H9 (cell line): Measurements from ENCODE around the gene ZCWPW2. TPM values are rescaled to one million over a fixed set of nuclear protein-coding genes. Genes with fewer than 3 reads are reported as not detected.

Source experiments
- DNase-seq: peaks from one replicate; pipeline ENCODE4 v3.0.0-alpha.2; 2017
- H2AFZ ChIP-seq: one replicate; pipeline ENCODE4 v1.6.1; 2013; ENCODE audit warnings: mild to moderate bottlenecking, low read length, control low read depth, moderate library complexity
- H2AK5ac ChIP-seq: 2 replicates; pipeline ENCODE4 v1.6.1; 2013; ENCODE audit warnings: low read length, control low read depth, mixed read lengths; ENCODE audit not compliant: insufficient read length
- H2BK120ac ChIP-seq: one replicate; pipeline ENCODE4 v1.6.1; 2013; ENCODE audit warnings: low read depth, mild to moderate bottlenecking, low read length, control low read depth, inconsistent platforms; ENCODE audit not compliant: poor library complexity, severe bottlenecking
- H2BK12ac ChIP-seq: 2 replicates; pipeline ENCODE4 v1.6.1; 2013; ENCODE audit warnings: low read length, control low read depth, mixed read lengths, low read depth; ENCODE audit not compliant: insufficient read length
- H2BK15ac ChIP-seq: 2 replicates; pipeline ENCODE4 v1.6.1; 2013; ENCODE audit warnings: low read depth, low read length, control low read depth
- H2BK20ac ChIP-seq: one replicate; pipeline ENCODE4 v1.6.1; 2013; ENCODE audit warnings: low read depth, mild to moderate bottlenecking, low read length, control low read depth, inconsistent platforms; ENCODE audit not compliant: poor library complexity, severe bottlenecking
- H2BK5ac ChIP-seq: 2 replicates; pipeline ENCODE4 v1.6.1; 2013; ENCODE audit warnings: low read length, control low read depth, mixed read lengths; ENCODE audit not compliant: insufficient read length
- H3K14ac ChIP-seq: 2 replicates; pipeline ENCODE4 v1.6.1; 2013; ENCODE audit warnings: low read length, control low read depth; ENCODE audit not compliant: insufficient read depth
- H3K18ac ChIP-seq: 2 replicates; pipeline ENCODE4 v1.6.1; 2013; ENCODE audit warnings: low read depth, mild to moderate bottlenecking, mixed read lengths, low read length, control low read depth; ENCODE audit not compliant: insufficient read length
- H3K23ac ChIP-seq: 2 replicates; pipeline ENCODE4 v1.6.1; 2013; ENCODE audit warnings: low read length, control low read depth, mixed read lengths, low read depth; ENCODE audit not compliant: insufficient read length
- H3K23me2 ChIP-seq: 2 replicates; pipeline ENCODE4 v1.6.1; 2013; ENCODE audit warnings: low read depth, mild to moderate bottlenecking, mixed read lengths, low read length, control low read depth; ENCODE audit not compliant: insufficient read length, poor library complexity, severe bottlenecking
- H3K27ac ChIP-seq: 2 replicates; pipeline ENCODE4 v1.5.1; 2013; ENCODE audit warnings: low read length, control low read depth, mixed read lengths, low read depth; ENCODE audit not compliant: insufficient read length
- H3K27me3 ChIP-seq: 2 replicates; pipeline ENCODE4 v1.6.1; 2013; ENCODE audit warnings: low read length, control low read depth, inconsistent platforms; ENCODE audit not compliant: insufficient read depth
- H3K4ac ChIP-seq: 2 replicates; pipeline ENCODE4 v1.6.1; 2013; ENCODE audit warnings: low read depth, mild to moderate bottlenecking, control low read depth, inconsistent platforms, low read length, moderate library complexity
- H3K4me1 ChIP-seq: 2 replicates; pipeline ENCODE4 v1.6.1; 2013; ENCODE audit warnings: low read length, control low read depth, inconsistent platforms; ENCODE audit not compliant: insufficient read depth
- H3K4me2 ChIP-seq: 2 replicates; pipeline ENCODE4 v1.6.1; 2013; ENCODE audit warnings: low read length, control low read depth, mixed read lengths; ENCODE audit not compliant: insufficient read length, insufficient read depth
- H3K56ac ChIP-seq: 2 replicates; pipeline ENCODE4 v1.6.1; 2013; ENCODE audit warnings: low read depth, mild to moderate bottlenecking, mixed read lengths, low read length, control low read depth; ENCODE audit not compliant: insufficient read length
- H3K79me1 ChIP-seq: 2 replicates; pipeline ENCODE4 v1.6.1; 2013; ENCODE audit warnings: low read depth, mild to moderate bottlenecking, moderate library complexity, low read length, control low read depth, inconsistent platforms; ENCODE audit not compliant: insufficient read depth, poor library complexity, severe bottlenecking
- H3K79me2 ChIP-seq: 2 replicates; pipeline ENCODE4 v1.6.1; 2013; ENCODE audit warnings: low read length, control low read depth, inconsistent platforms; ENCODE audit not compliant: insufficient read depth
- H3K9ac ChIP-seq: 2 replicates; pipeline ENCODE4 v1.6.1; 2013; ENCODE audit warnings: low read length, control low read depth, mixed read lengths; ENCODE audit not compliant: insufficient read length; ENCODE audit errors: extremely low read depth
- H3K9me3 ChIP-seq: one replicate; pipeline ENCODE4 v1.6.1; 2013; ENCODE audit warnings: low read depth, low read length, inconsistent platforms; ENCODE audit not compliant: control insufficient read depth
- H3T11ph ChIP-seq: one replicate; pipeline ENCODE4 v1.6.1; 2013; ENCODE audit warnings: mild to moderate bottlenecking, low read length, control low read depth, inconsistent platforms
- H4K20me1 ChIP-seq: one replicate; pipeline ENCODE4 v1.6.1; 2013; ENCODE audit not compliant: control insufficient read depth, insufficient read length, insufficient read depth
- H4K5ac ChIP-seq: 2 replicates; pipeline ENCODE4 v1.6.1; 2013; ENCODE audit warnings: low read depth, mild to moderate bottlenecking, mixed read lengths, low read length, control low read depth; ENCODE audit not compliant: insufficient read length
- H4K8ac ChIP-seq: replicated peaks from 2 replicates; pipeline ENCODE4 v1.6.1; 2013; ENCODE audit warnings: low read length, control low read depth, mixed read lengths, low read depth; ENCODE audit not compliant: insufficient read length
- H4K91ac ChIP-seq: 2 replicates; pipeline ENCODE4 v1.6.1; 2013; ENCODE audit warnings: low read depth, mild to moderate bottlenecking, moderate library complexity, mixed read lengths, low read length, control low read depth; ENCODE audit not compliant: insufficient read length
- H3K27ac Mint-ChIP-seq, 3 experiments: 2 replicates in 2 of 3; 3 replicates in 1 of 3; pipeline ENCODE4 v1.8.0; 2020 to 2021; ENCODE audit warnings: mixed read lengths in 3 of 3, mild to moderate bottlenecking in 1 of 3, moderate library complexity in 1 of 3
- H3K27me3 Mint-ChIP-seq: 2 replicates; pipeline ENCODE4 v1.8.0; 2021; ENCODE audit warnings: low read depth, mild to moderate bottlenecking, moderate library complexity, mixed read lengths
- H3K36me3 Mint-ChIP-seq, 3 experiments: 2 replicates in 2 of 3; 3 replicates in 1 of 3; pipeline ENCODE4 v1.8.0; 2020 to 2021; ENCODE audit warnings: low read depth in 3 of 3, mixed read lengths in 3 of 3; ENCODE audit not compliant: insufficient read depth in 1 of 3
- H3K4me1 Mint-ChIP-seq, 2 experiments: 2 replicates each; pipeline ENCODE4 v1.8.0; 2020; ENCODE audit warnings: mixed read lengths in 2 of 2
- H3K4me3 Mint-ChIP-seq, 2 experiments: 2 replicates in 1 of 2; 3 replicates in 1 of 2; pipeline ENCODE4 v1.8.0; 2020 to 2021; ENCODE audit warnings: mild to moderate bottlenecking in 2 of 2, mixed read lengths in 2 of 2, moderate library complexity in 1 of 2
- H3K9me3 Mint-ChIP-seq, 2 experiments: 2 replicates in 1 of 2; 3 replicates in 1 of 2; pipeline ENCODE4 v1.8.0; 2020; ENCODE audit warnings: mild to moderate bottlenecking in 2 of 2, mixed read lengths in 2 of 2, moderate library complexity in 1 of 2
- WGBS: extraction: QIAGEN DNeasy Blood & Tissue Kit; methylation state at CpG from one replicate; pipeline ENCODE4 v1.1.7; 2013; ENCODE audit warnings: missing lambda C conversion rate, low lambda C conversion rate, mixed read lengths; ENCODE audit not compliant: insufficient read length; ENCODE audit errors: extremely low coverage; 5-methylcytosine and 5-hydroxymethylcytosine counted together
- total RNA-seq: library from RNA; stranded (reverse); gene quantifications from 2 replicates; pipeline ENCODE4 v1.2.1, GENCODE V29; 2021
- TF ChIP-seq, protein P1 (sequence below): fragments of 200-600 bp; sonication (generic); conservative IDR thresholded peaks from 3 replicates; pipeline ENCODE4 v1.8.0; 2021; ENCODE audit warnings: antibody characterized with exemption, mild to moderate bottlenecking

The ZCWPW2 gene
- total RNA-seq, 1 experiment from 2014 or later: 0.35 TPM

DNA sequence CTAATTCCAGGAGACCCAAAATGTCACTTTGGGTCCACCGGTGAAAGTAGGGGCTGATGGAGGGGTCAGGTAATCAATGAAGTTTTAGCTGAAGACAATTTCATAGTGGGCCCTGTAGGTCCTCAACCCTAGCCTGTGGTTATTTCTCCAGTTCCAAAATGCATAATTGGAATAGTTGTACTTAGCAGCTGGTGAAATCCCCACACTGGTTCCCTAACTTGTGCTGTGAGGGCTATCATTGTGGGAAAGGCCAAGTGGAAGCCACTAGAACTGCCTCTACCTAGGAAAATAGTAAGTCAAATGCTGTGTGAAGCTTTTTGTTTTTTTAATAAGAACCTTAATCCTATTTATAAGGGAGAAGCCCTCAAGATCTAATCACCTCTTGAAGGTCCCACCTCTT, 193.8 kb downstream of the ZCWPW2 start:
- Histone ChIP-seq H3K23ac (no peak overlapping the region), H2BK20ac (no peak overlapping the region), H3K4ac (no peak overlapping the region), H2BK5ac (no peak overlapping the region), H2AFZ (no peak overlapping the region), H4K20me1 (no peaks in the 10 kb centered on the region), H4K8ac (no peak overlapping the region), H3K14ac (no peak overlapping the region), H3K18ac (no peak overlapping the region), H3K4me1 (no peaks in the 10 kb centered on the region), H3K23me2 (no peaks in the 10 kb centered on the region), H3K9ac (no peak overlapping the region), H3K27ac (no peak overlapping the region), H3K9me3 (no peaks in the 10 kb centered on the region), H2BK12ac (no peak overlapping the region), H2BK120ac (no peak overlapping the region), H3K4me2 (no peak overlapping the region), H3K79me1 (no peaks in the 10 kb centered on the region), H3K27me3 (no peaks in the 10 kb centered on the region), H3K79me2 (no peaks in the 10 kb centered on the region), H2AK5ac (no peak overlapping the region), H3T11ph (no peak overlapping the region), H4K5ac (no peak overlapping the region), H4K91ac (no peak overlapping the region), H2BK15ac (no peak overlapping the region), H3K56ac (no peak overlapping the region)
- DNase-seq: no peak
- TF ChIP-seq, protein P1, sequence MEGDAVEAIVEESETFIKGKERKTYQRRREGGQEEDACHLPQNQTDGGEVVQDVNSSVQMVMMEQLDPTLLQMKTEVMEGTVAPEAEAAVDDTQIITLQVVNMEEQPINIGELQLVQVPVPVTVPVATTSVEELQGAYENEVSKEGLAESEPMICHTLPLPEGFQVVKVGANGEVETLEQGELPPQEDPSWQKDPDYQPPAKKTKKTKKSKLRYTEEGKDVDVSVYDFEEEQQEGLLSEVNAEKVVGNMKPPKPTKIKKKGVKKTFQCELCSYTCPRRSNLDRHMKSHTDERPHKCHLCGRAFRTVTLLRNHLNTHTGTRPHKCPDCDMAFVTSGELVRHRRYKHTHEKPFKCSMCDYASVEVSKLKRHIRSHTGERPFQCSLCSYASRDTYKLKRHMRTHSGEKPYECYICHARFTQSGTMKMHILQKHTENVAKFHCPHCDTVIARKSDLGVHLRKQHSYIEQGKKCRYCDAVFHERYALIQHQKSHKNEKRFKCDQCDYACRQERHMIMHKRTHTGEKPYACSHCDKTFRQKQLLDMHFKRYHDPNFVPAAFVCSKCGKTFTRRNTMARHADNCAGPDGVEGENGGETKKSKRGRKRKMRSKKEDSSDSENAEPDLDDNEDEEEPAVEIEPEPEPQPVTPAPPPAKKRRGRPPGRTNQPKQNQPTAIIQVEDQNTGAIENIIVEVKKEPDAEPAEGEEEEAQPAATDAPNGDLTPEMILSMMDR: no peak
- Mint-ChIP-seq H3K4me1 (no peaks in the 10 kb centered on the region), H3K9me3 (peaks cover 12 to 16% of the 10 kb centered on the region in 2 experiments), H3K27ac (no peak overlapping the region), H3K4me3 (no peak overlapping the region), H3K27me3 (no peaks in the 10 kb centered on the region), H3K36me3 (peaks cover 0 to 8% (median 7%) of the 10 kb centered on the region in 3 experiments; a peak in 4 of 7 replicates)
- no CpG with 5 or more reads among the region's 1 CpG for WGBS
